Endothelial cell of umbilical vein (primary cell): Measurements from ENCODE around the gene RARRES2. TPM values are rescaled to one million over a fixed set of nuclear protein-coding genes. Genes with fewer than 3 reads are reported as not detected.

Experiments
- BruUV-seq: library from RNA; stranded (reverse); fragments of 400-500 nt; replicated peaks from 2 replicates; lab custom pipeline; 2021; lab: Mats Ljungman, UMichigan
- CTCF ChIA-PET: fragments of 300-600, 350-600 bp; sonication (Branson Sonifier 250); formaldehyde crosslinking; loops from one replicate; lab custom pipeline; 2021; ENCODE audit warnings: antibody characterized with exemption, inconsistent platforms; lab: Charles Lee
- POLR2A ChIA-PET: fragments of 300-600, 350-600 bp; sonication (Branson Sonifier 250); formaldehyde crosslinking; loops from one replicate; lab custom pipeline; 2021; ENCODE audit warnings: antibody characterized with exemption, inconsistent platforms; lab: Charles Lee
- DNase-seq: peaks from one replicate; pipeline ENCODE4 v3.0.0-alpha.2; 2011; ENCODE audit warnings: low read depth, low spot score
- FAIRE-seq: peaks from 2 replicates; lab custom pipeline; 2011; peaks lifted over from hg19 to GRCh38; lab: Jason Lieb, UNC
- H2AFZ ChIP-seq: 2 replicates; pipeline ENCODE4 v1.6.0; 2012; ENCODE audit warnings: low read depth, low read length, control low read depth, inconsistent platforms
- H3K27ac ChIP-seq: 2 replicates; pipeline ENCODE4 v1.5.1; 2011; ENCODE audit warnings: low read depth, mild to moderate bottlenecking, control low read depth, low read length, moderate library complexity; ENCODE audit not compliant: insufficient read depth
- H3K27me3 ChIP-seq, 2 experiments: 2 replicates each; pipeline versions ENCODE4 v1.6.0 to v1.6.1; 2011; ENCODE audit warnings: low read length in 2 of 2, mixed read lengths in 1 of 2; ENCODE audit not compliant: control insufficient read depth in 2 of 2, insufficient read depth in 2 of 2
- H3K36me3 ChIP-seq, 2 experiments: 2 replicates in 1 of 2; 3 replicates in 1 of 2; pipeline ENCODE4 v1.5.1; 2011; ENCODE audit warnings: low read length in 2 of 2, mild to moderate bottlenecking in 1 of 2, moderate library complexity in 1 of 2; ENCODE audit not compliant: control insufficient read depth in 2 of 2, insufficient read depth in 2 of 2; ENCODE audit errors: extremely low read depth in 1 of 2
- H3K4me1 ChIP-seq: 3 replicates; pipeline ENCODE4 v1.5.1; 2011; ENCODE audit warnings: mild to moderate bottlenecking, low read length; ENCODE audit not compliant: control insufficient read depth, insufficient read depth; ENCODE audit errors: extremely low read depth
- H3K4me2 ChIP-seq: 2 replicates; pipeline ENCODE4 v1.6.1; 2011; ENCODE audit warnings: low read length, control low read depth, mixed read lengths; ENCODE audit not compliant: insufficient read depth
- H3K4me3 ChIP-seq, 3 experiments: fragments of 200-600 bp in 1 of 3; sonication (generic), shearing (Covaris generic) in 1 of 3; replicated peaks in 1 of 3; 2 replicates each; pipeline ENCODE4 v1.5.1; 2011 to 2016; ENCODE audit warnings: control low read depth in 3 of 3, low read length in 3 of 3, mild to moderate bottlenecking in 2 of 3, inconsistent platforms in 1 of 3, low read depth in 1 of 3, moderate library complexity in 1 of 3; ENCODE audit not compliant: insufficient read depth in 1 of 3
- H3K79me2 ChIP-seq: 2 replicates; pipeline ENCODE4 v1.6.0; 2012; ENCODE audit warnings: low read length, inconsistent platforms; ENCODE audit not compliant: control insufficient read depth, insufficient read depth
- H3K9ac ChIP-seq: replicated peaks from 2 replicates; pipeline ENCODE3; 2011; ENCODE audit warnings: low read length, control low read depth; ENCODE audit not compliant: insufficient read depth; ENCODE audit errors: extremely low read depth
- H3K9me1 ChIP-seq: replicated peaks from 3 replicates; pipeline ENCODE4 v1.6.0; 2011; ENCODE audit warnings: mild to moderate bottlenecking, low read length; ENCODE audit not compliant: control insufficient read depth, insufficient read depth; ENCODE audit errors: extremely low read depth
- H3K9me3 ChIP-seq: replicated peaks from 2 replicates; pipeline ENCODE4 v1.5.1; 2012; ENCODE audit warnings: low read length, inconsistent platforms; ENCODE audit not compliant: control insufficient read depth, insufficient read depth
- H4K20me1 ChIP-seq: replicated peaks from 2 replicates; pipeline ENCODE3; 2011; ENCODE audit warnings: mild to moderate bottlenecking, low read length; ENCODE audit not compliant: control insufficient read depth, insufficient read depth; ENCODE audit errors: extremely low read depth
- EZH2 ChIP-seq: IDR thresholded peaks from 2 replicates; pipeline ENCODE4 v1.6.1; 2012; ENCODE audit warnings: borderline replicate concordance, low read depth, mild to moderate bottlenecking, moderate library complexity, low read length, inconsistent platforms; ENCODE audit not compliant: severe bottlenecking
- MYC ChIP-seq: IDR thresholded peaks from one replicate; pipeline ENCODE4 v1.6.1; 2011; ENCODE audit warnings: mild to moderate bottlenecking, low read depth, low read length
- POLR2A ChIP-seq: IDR thresholded peaks from 2 replicates; pipeline ENCODE4 v1.6.1; 2012; ENCODE audit warnings: low read depth, mild to moderate bottlenecking, control low read depth, low read length
- POLR2AphosphoS5 ChIP-seq: IDR thresholded peaks from 2 replicates; pipeline ENCODE4 v1.6.1; 2012; ENCODE audit warnings: low read depth, mild to moderate bottlenecking, control low read depth, low read length, moderate library complexity; ENCODE audit not compliant: insufficient read depth
- dilution Hi-C: fragments of 300-500 bp; cut with MboI; formaldehyde crosslinking; loops from one replicate; pipeline ENCODE4 v1.15.0; 2019; ENCODE audit warnings: low sequenced_read_pairs; ENCODE audit not compliant: extremely low pct_ligation_motif_present
- intact Hi-C: fragments of 100-400 bp; cut with micrococcal nuclease; formaldehyde crosslinking; loops from one replicate; pipeline ENCODE4 v1.10.0; 2022
- polyA plus RNA-seq, 4 experiments: library from polyadenylated mRNA; depleted of rRNA in 3 of 4; stranded (reverse) in 3 of 4; unstranded in 1 of 4; fragments of >200 nt; gene quantifications; 2 replicates each; pipeline versions ENCODE4 v1.2.1 to v1.2.3, GENCODE V29; 2011 to 2012; ENCODE audit warnings: missing spikeins in 1 of 4
- total RNA-seq: library from RNA; stranded (reverse); gene quantifications from 2 replicates; pipeline ENCODE4 v1.2.3, GENCODE V29; 2021
- TF ChIP-seq, protein P1 (sequence below), 2 donors: IDR thresholded peaks; 1 replicate in 1 of 2; 2 replicates in 1 of 2; pipeline ENCODE4 v1.5.1; 2011; ENCODE audit warnings: low read length in 2 of 2, mild to moderate bottlenecking in 2 of 2, moderate library complexity in 2 of 2, control low read depth in 1 of 2, inconsistent platforms in 1 of 2, low read depth in 1 of 2; ENCODE audit not compliant: insufficient read depth in 1 of 2; ENCODE audit errors: extremely low read depth in 1 of 2

Gene RARRES2
- total and polyA plus RNA-seq, 2 donors (not counting 3 experiments of a cell fraction or from before 2014, with no cell fraction given) = not detected

- peaks cover 29% of the 10 kb centered on the region for H3K4me1 ChIP-seq
- no peak overlapping the region for H2AFZ ChIP-seq
- CTCF ChIA-PET = no interaction called here
- peak overlapping the region in 1 of 3 experiments; percentile 85 for H3K4me3 ChIP-seq
- H3K27me3 ChIP-seq = no peaks in the 10 kb centered on the region
- H3K79me2 ChIP-seq = peaks cover 34% of the 10 kb centered on the region
- FAIRE-seq = peak; percentile 42
- no peaks in the 10 kb centered on the region for H3K9me1 ChIP-seq
- H3K9ac ChIP-seq = no peak overlapping the region
- dilution Hi-C loops (no loop called here), intact Hi-C loops (no loop called here)
- DNase-seq = no peak
- H4K20me1 ChIP-seq = no peaks in the 10 kb centered on the region
- H3K27ac ChIP-seq = no peak overlapping the region
- H3K36me3 ChIP-seq = peaks cover 0 to 3% of the 10 kb centered on the region in 2 experiments
- no peak for TF ChIP-seq EZH2
- POLR2A ChIA-PET = interaction anchor here (0.9 kb wide), 1 partner anchor 70 kb away, joined by 3 read pairs; the partner anchor contains the start of gene GIMAP8
- H3K9me3 ChIP-seq = no peaks in the 10 kb centered on the region
- BruUV-seq = no TSS peak
- H3K4me2 ChIP-seq = peak overlapping the region; percentile 41
Observed at GRCh38 chr7:150380463-150380862, 39.0 kb upstream of the RARRES2 start.

- POLR2A ChIA-PET = interaction anchor here (0.9 to 1.9 kb wide), 2 partner anchors 10 to 71 kb away, joined by 3 to 13 read pairs; partner anchors contain the start of genes GIMAP8 and REPIN1
Observed at GRCh38 chr7:150379441-150380379, 38.3 kb upstream of the RARRES2 start.

More at GRCh38 chr7:150379441-150380379, 38.3 kb upstream of the RARRES2 start:
- peak overlapping the region; percentile 76 for H3K9ac ChIP-seq
- H2AFZ ChIP-seq = peak overlapping the region; percentile 76
- BruUV-seq = TSS peak; percentile 18
- CTCF ChIA-PET = interaction anchor here (1.4 to 1.8 kb wide), 2 partner anchors 11 to 26 kb away, joined by 4 to 16 read pairs; partner anchors contain the start of gene REPIN1
- peaks cover 29% of the 10 kb centered on the region for H3K4me1 ChIP-seq
- H3K27me3 ChIP-seq = no peaks in the 10 kb centered on the region
- no peak for TF ChIP-seq POLR2AphosphoS5
- TF ChIP-seq MYC = no peak
- TF ChIP-seq POLR2A = no peak
- TF ChIP-seq, protein P1, sequence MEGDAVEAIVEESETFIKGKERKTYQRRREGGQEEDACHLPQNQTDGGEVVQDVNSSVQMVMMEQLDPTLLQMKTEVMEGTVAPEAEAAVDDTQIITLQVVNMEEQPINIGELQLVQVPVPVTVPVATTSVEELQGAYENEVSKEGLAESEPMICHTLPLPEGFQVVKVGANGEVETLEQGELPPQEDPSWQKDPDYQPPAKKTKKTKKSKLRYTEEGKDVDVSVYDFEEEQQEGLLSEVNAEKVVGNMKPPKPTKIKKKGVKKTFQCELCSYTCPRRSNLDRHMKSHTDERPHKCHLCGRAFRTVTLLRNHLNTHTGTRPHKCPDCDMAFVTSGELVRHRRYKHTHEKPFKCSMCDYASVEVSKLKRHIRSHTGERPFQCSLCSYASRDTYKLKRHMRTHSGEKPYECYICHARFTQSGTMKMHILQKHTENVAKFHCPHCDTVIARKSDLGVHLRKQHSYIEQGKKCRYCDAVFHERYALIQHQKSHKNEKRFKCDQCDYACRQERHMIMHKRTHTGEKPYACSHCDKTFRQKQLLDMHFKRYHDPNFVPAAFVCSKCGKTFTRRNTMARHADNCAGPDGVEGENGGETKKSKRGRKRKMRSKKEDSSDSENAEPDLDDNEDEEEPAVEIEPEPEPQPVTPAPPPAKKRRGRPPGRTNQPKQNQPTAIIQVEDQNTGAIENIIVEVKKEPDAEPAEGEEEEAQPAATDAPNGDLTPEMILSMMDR (IDR thresholded peaks at IDR 0.05; ENCODE audit: extremely low read depth in 1 of 2, insufficient read depth in 1 of 2, low read depth in 1 of 2, low read length in 2 of 2) = no peak
- no peaks in the 10 kb centered on the region for H3K9me3 ChIP-seq
- no peaks in the 10 kb centered on the region for H3K9me1 ChIP-seq
- no peaks in the 10 kb centered on the region for H4K20me1 ChIP-seq
- FAIRE-seq (peak; percentile 61), DNase-seq (peak; percentile 41)
- H3K27ac ChIP-seq = peak overlapping the region; percentile 23
- H3K79me2 ChIP-seq = peaks cover 34% of the 10 kb centered on the region
- peaks cover 0 to 2% of the 10 kb centered on the region in 2 experiments for H3K36me3 ChIP-seq
- H3K4me2 ChIP-seq = peak overlapping the region; percentile 41
- peak overlapping the region; percentile 81 to 85 (median 81) for H3K4me3 ChIP-seq
- intact Hi-C loops = loop anchor here (1.0 to 10.0 kb wide), 7 partner anchors 10 to 208 kb away; partner anchors contain the start of gene GIMAP4
- dilution Hi-C loops = no loop called here
